HG03135 (cell line): ENCODE data around the gene TMEM129.
"Not testable (repeated sequence)": the region's sequence is repeated elsewhere in the genome, so short reads cannot be mapped to it uniquely, and the experiment has no call there.

ENCODE experiments used
- ATAC-seq: cut with Tn5 transposase; IDR thresholded peaks from one replicate; pipeline ENCODE4 v1.9.1; 2021; ENCODE audit warnings: mild to moderate bottlenecking, moderate library complexity; ENCODE audit not compliant: unreplicated experiment

TMEM129 gene

DNA sequence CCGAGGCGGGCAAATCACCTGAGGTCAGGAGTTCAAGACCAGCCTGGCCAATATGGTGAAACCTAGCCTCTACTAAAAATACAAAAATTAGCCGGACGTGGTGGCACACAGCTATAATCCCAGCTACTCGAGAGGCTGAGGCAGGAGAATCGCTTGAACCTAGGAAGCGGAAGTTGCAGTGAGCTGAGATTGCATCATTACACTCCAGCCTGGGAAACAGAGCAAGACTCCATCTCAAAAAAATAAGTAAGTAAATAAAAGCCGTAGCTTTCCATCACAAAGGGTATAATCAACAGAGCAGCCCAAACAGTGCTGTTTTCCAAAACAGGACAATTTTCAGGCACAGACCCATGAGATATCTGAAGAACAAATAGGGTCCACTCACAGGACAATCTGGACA is 19.5 kb downstream of the TMEM129 start:
- not testable (repeated sequence) for ATAC-seq

DNA sequence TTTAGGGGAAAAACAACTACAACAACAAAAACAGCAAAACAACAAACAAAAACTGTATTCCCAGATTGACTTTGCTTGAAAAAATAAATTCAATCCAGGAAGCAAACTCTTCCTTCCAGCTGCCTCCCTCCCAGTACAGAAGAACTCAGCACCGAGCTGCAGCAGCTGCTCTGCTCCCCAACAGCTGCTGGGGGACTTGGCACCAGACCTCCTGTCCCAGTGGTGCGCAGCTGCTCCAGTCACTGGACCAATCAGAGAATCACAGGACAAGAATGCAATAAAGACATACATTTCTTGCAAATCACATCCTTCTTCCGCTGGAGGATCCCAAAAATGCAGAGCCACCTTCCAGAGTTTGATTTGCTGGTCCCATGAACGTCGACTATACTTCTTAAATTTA is 25.2 kb downstream of the TMEM129 start:
- no peak for ATAC-seq

DNA sequence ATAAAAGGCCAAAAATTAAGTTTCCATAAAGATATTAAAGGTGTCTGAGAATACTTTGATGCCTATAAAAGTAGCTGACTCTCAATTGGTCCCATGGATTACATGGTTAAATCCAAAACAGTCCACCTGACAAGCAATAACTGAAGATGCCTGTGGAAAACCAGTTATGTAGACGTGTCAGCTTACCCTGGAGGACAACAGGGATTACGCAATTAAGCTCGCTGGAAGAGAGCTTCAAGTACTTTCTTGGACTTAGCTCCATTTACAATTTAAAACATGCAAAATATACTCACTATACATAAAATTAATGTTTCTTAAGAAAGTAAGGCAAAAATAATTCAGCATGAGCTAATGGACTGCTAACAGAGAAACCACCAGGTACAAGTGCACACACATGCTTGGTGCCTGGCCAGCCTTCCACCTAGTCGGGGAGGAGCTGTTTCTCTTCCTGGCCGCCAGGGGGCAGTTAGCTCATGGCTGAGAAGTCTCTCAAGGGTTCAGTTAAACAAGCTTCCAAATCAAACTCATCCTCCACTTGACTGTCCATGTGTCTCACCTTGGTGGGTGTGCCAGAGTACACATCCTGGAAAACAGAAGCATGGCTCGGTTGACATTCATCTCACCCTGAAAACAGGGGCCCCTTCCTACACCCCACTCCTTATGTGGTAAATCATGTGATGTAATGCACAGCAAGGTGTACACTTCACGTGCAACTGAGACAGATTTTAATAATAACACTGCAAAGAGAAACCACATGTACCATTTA is 27.8 kb downstream of the TMEM129 start:
- peak; percentile 60 for ATAC-seq

DNA sequence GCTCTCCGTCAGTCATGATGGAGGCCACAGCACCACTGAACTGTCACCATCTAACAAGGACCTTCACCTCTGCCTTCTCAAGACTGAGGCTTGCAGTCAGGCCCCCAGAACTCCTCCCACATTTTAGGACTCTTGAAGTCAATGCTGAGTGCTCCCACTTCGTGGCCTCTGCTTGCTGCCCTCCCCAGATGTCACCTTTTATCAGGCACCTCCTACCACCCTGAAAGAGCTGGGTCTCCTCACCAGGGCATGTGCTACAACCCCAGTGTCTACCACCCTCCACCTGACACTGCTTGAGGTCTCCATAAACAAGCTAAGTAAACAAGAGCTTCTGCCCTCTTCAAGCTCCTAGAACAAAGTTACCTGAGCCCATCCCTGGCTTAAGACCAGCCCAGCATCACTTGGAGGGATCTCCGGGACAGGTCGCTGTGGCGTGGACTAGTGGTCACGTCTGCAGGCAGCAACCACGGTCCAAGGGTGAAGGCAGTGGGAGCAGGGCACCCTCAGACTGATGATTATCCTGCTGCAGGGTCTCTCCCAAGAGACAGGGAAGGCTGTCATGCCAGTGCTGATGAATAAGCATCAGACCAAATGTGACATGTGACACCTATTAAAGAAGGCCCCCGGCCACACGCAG is 29.3 kb downstream of the TMEM129 start:
- no peak for ATAC-seq

DNA sequence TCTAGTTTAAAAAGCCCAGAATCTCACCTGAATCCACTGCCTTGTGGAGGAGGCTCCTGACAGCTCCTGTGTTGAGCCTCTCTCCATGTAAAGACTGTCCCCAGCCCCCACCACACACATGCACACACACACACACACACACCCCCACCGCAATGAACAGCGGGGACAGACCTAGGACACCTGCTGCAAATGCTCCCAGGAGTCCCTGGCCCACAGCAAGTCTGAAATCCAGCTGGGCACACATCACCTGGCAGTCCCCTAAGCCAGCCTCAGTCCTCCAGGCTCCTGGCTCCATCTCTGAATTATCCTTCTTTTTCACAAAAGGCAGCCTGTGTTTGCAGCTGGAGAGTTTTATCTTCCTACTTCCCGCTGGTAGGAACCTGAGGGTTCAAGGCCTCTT is 30.4 kb downstream of the TMEM129 start:
- ATAC-seq, result no peak

DNA sequence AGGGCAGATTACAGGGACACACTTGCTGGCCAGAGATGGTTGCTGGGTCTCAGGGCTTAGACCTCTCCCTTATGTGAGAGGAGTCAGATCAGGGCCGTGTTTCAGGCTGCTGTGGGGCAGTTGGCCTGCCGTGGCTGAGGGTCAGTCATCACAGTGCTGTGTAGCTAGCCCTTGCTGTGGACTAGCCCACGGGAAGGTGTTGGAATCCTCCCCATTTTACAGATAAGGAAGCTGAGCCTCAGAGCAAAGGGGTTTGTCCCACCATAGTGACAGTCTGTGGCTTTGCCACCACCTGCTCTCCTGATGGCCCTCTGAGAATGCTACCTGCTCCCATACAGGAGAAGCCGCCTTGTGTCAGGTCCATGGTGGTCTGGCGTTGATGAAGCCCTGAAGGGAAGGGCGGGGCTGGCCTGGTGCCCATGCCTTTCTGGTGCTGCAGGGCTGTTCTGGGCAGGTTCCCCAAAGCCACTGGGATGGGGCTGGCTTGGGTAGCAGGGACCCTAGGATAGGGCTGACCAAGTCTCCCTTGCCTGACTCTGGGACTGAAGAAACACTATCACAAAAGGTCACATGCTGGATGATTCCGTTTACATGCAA is 34.6 kb downstream of the TMEM129 start:
- ATAC-seq, result no peak

DNA sequence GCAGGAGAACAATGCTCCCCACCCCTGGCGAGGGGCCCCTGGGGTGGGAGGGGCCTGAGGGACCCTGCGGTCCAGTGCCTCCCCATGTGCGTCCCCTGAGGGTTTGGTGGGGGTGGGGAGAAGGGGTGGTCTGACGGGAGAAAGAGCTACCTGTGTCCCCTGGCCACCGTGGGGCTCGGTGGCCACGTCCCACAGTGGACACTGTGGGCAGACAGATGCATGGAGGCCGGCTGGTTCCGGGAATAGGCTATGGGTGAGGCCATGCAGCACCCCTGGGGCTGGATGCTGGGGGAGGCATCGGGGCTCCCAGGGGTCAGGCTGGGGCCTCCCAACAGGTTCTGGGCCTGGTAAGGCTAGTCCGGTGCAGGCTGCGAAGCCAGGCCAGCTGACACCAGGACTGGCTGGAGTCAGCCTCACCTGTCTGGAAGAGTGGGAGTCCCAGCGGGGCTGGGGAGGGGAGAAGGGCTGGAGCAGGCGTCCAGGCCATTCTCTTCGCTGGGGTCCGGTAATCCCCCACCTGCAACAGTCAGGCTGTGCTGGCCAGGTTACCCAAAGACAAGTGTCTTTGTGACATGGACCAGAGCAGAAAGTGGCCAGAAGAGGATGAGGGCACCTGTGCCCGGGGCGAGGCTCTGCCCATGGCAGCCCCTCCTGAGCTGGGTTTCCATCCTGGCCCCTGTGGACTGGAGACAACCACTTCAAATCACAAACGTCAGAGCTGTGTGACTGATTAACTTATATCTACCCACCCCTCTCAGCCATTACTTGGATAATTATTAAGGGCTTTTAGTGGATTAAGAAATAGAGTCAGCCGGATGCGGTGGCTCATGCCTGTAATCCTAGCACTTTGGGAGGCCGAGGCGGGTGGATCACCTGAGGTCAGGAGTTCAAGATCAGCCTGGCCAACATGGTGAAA is 35.6 kb downstream of the TMEM129 start:
- no peak for ATAC-seq

DNA sequence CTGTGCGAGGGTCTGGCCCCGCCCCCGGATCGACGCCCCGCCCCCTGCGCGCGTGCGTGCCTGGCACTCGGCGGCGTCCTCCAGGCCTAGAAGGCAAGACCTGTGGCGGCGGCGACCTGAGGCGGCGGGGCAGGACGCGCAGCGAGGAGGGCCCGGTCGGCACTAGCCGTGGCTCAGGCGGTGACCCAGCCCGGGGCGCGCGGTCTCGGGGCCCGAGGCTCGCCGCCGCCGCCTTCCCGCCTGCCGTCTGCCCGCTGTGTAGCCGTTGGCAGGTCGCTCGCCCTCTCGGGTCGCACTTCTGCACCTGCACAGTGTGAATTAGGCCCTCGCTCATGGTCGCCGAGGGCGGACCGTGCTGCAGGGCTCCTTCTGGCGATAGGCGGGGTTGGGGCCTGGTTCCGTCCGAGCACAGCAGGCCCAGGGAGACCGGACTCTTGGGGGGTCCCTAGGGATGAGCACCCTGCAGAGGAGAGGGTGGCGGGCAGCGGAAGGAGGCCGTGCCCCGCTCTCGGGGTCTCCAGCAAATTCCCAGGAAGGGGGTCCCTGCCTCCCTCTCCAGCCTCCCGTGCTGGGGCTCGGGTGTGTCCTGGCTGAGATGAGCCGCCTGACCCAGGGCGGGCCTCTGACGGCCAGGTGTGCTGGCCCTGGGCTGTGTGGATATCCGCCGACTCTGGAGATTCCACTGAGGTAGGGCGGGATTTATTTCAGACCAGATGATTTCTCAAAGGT is 36.5 kb downstream of the TMEM129 start:
- no peak for ATAC-seq

DNA sequence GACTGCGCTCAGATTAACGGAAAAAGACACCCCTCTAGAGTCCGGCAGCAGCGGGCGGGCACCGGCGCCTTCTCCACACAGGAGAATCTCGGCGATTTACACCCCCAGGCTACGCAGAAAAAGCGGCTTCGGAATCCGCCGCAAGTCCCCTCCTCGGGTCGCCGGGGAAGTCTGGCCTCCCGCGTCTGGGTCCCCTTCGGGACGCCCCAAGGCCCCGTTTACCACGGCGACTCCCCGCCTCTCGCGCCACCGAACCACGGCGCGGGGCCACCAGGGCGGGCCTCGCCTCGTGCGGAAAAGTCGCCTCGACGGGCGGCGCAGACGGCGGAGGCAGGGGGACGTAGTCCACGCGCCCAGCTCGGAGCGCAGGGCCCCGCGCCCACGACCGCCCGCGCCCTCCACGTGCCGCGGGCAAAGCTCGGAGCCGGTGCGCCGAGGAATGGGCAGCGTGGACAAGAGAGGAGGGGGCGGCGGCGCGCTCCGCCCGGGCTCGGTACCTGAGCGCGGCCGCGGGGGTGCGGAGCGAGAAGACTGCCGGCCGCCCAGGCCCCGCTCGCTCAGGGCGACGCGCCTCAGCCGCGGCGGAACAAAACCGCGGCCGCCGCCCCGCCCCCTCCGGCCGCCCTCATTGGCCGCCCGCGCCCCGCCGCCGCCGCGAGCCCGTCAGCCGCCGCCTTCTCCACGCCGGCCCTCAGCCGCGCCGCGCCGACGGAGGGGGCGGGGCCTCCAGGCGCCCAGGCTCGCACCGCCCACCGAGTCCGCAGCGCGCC is 37.2 kb downstream of the TMEM129 start, which contains the start of gene FAM53A:
TSS of gene FAM53A (minus strand) at position 578 of the 770 bp plus-strand sequence. CDS start 15,572 bp downstream, outside the sequence.
- peak; percentile 92 for ATAC-seq

DNA sequence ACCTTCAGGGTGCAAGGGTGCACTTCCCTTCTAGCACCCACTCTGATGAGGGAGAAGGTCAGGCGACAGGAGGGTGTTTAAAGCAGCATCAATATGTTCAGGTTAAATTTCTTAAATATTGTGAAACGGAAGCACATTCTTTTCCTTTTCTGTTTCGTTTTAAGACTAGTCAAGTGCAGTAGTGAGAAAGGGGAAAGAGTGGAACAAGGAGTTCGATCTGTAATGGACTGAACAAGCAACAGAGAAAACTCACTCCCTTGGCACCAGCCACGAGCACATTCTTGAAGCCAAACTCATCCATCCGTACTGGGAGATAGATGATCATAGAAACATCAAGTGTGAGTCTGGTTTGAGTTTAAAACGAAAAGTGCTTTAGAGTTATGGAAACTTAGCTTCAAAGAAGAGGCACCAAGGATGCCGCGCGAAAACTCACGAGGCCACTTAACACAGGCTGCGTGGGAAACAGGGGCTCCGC is 37.8 kb downstream of the TMEM129 start:
- no peak for ATAC-seq

DNA sequence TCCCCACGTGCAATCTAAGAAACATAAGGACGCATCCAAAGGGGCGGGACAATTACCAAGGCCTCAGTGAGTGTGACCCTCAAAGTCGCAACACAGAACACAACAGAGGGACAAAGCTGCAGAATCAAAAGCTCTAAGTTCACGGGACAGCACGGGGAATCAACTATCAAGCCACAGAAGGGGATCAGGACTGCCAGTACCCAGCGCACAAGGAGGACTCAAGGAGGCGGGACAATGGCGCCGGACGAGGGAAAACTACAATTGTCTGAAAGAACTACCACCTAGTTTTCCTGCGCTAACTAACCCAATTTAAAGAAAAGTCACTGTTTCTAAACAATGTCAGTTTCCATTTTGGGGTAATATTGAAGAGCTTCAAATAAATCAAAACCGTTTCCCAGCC is 38.3 kb downstream of the TMEM129 start:
- no peak for ATAC-seq

DNA sequence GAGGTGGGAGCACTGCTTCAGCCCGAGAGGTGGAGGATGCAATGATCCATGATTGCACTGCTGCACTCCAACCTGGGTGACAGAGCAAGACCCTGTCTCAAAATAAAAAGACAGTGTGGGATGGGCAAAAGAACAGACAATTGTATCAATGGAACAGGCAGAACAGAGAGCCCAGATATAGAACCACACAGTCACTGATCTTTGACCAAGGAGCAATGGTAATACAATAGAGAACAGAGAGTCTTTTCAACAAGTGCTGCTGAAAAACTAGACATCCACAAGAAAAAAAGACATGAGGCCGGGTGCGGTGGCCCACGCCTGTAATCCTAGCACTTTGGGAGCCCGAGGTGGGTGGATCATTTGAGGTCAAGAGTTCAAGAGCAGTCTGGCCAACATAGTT is 42.9 kb downstream of the TMEM129 start:
- no peak for ATAC-seq

DNA sequence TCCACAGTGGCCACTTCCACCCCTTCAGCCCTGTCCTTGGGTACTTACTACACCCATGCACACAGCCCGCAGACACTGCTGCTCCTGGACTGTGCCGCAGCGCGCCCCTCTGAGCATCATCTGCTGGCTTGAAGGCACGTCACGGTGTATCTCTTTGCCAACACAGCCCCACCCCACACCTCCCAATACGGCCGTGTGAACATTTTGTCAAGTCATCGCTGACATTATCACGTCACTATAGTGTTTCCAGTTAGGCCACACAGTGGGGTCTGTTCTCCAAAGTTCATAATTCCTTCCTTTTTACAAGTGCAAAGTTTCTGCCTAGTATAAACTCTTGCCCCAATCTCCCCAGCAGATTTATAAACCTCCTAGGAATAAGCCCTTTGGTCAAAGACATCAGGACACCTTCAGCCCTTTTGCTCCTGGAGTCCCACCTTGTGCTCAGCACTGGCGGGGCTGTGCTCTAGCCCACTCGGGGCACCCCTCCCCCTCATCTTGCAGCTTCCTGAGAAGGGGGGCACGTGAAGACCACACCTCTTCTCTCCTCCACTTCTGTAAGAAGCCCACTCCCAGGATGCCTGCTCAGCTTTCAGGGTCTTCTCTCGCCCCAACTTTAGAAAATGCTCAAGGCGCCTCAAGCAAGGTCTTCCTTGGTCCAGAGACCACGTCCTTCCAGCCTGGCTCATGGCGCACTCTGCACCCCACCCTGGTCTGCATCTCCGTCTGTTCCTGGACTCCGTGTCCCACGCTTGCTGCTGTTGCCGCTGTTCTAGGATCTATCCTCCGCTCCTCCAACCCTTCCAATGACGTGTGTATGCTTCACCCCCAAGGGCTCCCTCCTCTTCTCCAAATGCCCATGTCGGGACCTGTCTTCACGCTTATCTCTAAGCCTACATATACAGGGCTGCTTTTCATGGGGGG is 44.3 kb downstream of the TMEM129 start:
- ATAC-seq, result no peak

DNA sequence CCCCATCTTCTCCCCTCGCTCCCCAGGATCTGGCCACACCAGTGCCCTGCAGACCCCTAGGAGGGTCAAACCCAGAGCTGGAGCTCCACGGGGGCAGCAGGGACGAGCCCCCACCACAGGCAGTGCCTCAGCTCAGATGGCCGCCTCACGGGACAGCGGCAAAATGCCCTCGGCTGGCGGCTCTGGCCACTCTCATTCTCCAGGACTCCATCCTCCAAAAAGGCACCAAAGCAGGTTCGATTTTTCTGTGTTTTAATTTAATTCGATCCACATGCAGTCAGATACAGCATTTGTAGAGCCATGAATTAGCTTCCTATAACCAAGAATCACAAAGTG is 45.4 kb downstream of the TMEM129 start:
- no peak for ATAC-seq

DNA sequence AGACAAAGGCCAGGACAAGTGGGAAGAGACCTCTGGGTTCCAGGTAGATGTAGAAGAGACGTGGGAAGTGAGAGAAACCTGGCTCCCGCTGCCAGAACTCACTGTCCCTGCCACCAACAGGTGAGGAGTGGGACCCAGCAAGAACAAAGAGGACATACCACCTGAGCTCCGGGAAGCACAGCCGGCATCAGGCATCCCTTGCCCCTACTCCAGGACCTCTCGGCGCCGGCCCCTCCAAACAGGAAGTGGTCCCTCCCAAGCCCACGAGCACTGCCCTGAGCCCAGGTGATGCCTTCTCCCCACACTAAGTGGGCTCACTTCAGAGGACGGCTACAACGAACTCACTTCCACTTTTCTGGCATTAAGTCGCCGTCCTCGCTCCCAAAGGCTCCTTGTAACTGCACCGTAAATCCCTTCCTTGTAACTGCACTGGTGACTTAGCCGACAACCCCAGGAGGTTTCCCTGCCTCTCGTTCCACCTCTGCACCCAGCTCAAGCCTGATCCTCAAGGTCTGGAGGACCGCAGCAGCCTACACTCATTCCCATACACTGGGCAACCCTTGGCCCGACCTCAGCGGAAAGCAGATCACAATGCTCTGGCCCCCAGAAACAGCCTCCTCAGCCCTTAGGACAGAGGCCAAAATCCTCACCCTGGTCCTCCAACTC is 45.9 kb downstream of the TMEM129 start:
- ATAC-seq, result no peak

DNA sequence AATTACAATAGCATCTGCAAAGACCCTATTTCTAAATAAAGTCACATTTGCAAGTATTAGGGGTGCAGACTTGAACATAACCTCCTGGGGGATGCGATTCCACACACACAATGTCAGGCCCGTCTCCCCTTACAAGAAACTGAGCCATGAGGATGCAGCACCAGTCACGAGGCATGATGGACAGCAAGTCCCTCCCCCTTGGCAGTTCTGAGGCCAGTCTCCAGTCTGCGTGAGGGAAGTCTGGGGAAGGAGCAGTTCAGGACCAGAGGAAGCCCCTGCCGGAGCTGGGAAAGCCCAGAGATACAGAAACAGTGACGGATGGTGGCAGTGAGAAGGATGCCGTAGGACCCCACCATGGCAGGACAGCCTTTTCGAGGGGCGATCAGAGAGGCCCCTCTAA is 46.4 kb downstream of the TMEM129 start:
- ATAC-seq, result no peak

DNA sequence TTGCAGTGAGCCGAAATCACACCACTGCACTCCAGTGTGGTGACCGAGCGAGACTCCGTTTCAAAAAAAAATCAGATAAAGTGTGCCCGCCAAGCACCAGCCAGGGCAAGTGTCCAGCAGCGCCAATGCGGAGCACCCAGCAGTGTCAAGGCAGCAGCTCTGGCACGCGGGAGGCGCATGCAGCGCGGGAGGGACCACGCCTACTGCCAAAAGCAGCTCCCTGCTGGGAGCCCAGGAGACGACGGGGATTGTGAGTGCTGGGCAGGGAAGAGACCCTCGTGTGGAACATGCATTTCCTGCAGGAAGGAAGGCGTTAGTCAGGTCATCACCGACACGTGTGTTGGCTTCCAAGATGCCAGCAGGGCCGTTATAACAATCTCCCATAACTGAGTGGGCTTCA is 47.5 kb downstream of the TMEM129 start:
- ATAC-seq, result no peak

DNA sequence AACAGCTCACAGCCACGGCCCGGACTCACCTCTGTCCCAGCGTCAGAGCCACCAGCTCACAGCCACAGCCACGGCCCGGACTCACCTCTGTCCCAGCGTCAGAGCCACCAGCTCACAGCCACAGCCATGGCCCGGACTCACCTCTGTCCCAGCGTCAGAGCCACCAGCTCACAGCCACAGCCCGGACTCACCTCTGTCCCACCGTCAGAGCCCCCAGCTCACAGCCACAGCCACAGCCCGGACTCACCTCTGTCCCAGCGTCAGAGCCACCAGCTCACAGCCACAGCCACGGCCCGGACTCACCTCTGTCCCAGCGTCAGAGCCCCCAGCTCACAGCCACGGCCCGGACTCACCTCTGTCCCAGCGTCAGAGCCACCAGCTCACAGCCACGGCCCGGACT is 50.1 kb downstream of the TMEM129 start:
- ATAC-seq, result not testable (repeated sequence)
